ENCODE data around the gene MAPK12.
"Not testable (repeated sequence)": the region's sequence is repeated elsewhere in the genome, so short reads cannot be mapped to it uniquely, and the experiment has no call there.

The MAPK12 gene

DNA sequence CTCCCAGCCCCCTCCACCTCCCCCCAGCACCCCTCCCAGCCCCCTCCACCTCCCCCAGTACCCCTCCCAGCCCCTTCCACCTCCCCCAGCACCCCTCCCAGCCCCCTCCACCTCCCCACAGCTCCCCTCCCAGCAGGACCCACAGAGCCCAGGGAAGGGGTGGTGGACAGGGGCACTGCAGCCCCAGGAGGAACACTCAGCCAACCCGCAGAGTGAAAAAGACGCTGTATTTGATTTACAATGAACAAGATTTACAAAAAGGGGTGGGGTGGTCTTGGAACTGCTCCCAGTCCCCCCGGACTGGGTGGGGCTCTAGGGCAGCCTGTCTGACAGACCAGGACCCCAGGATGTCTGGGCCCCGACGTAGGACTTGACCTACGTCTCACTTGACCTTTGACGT is 13.3 kb upstream of the MAPK12 start:
- Histone ChIP-seq H3K4me3 (ENCODE audit: low read depth in 1 of 2, low read length in 2 of 2) (no peak overlapping the region), H3K4me1 (ENCODE audit: control insufficient read depth in 1 of 2, insufficient read depth in 2 of 2, low read length in 2 of 2) (peaks cover 7 to 12% of the 10 kb centered on the region in 2 donors), H3K36me3 (ENCODE audit: control insufficient read depth in 1 of 2, insufficient read depth in 2 of 2, low read length in 2 of 2) (peaks cover 12 to 41% of the 10 kb centered on the region in 2 donors), H3K9ac (ENCODE audit: low read depth in 1 of 2, low read length in 2 of 2) (no peak overlapping the region), H3K9me3 (ENCODE audit: control insufficient read depth in 1 of 2, low read length in 2 of 2) (no peaks in the 10 kb centered on the region), H3K27me3 (ENCODE audit: control insufficient read depth in 1 of 2, insufficient read depth in 2 of 2, low read length in 2 of 2) (peaks cover 0 to 5% of the 10 kb centered on the region in 2 donors), H3K27ac (ENCODE audit: low read depth, low read length) (no peak overlapping the region)

- Histone ChIP-seq H3K9me3 (ENCODE audit: control insufficient read depth in 1 of 2, low read length in 2 of 2) (no peaks in the 10 kb centered on the region), H3K27me3 (ENCODE audit: control insufficient read depth in 1 of 2, insufficient read depth in 2 of 2, low read length in 2 of 2) (peaks cover 2 to 5% of the 10 kb centered on the region in 2 donors), H3K27ac (ENCODE audit: low read depth, low read length) (no peak overlapping the region), H3K4me3 (ENCODE audit: low read depth in 1 of 2, low read length in 2 of 2) (no peak overlapping the region), H3K4me1 (ENCODE audit: control insufficient read depth in 1 of 2, insufficient read depth in 2 of 2, low read length in 2 of 2) (peaks cover 9 to 16% of the 10 kb centered on the region in 2 donors), H3K9ac (ENCODE audit: low read depth in 1 of 2, low read length in 2 of 2) (no peak overlapping the region), H3K36me3 (ENCODE audit: control insufficient read depth in 1 of 2, insufficient read depth in 2 of 2, low read length in 2 of 2) (peaks cover 10 to 36% of the 10 kb centered on the region in 2 donors)
These were observed 12.8 kb upstream of the MAPK12 start for GRCh38 chr22:50274311-50274710.

GRCh38 chr22:50273781-50274180 is 12.3 kb upstream of the MAPK12 start:
- H3K4me1 ChIP-seq (ENCODE audit: control insufficient read depth in 1 of 2, insufficient read depth in 2 of 2, low read length in 2 of 2) = peaks cover 15 to 21% of the 10 kb centered on the region in 2 donors
- not testable (repeated sequence) for H3K4me3 ChIP-seq (ENCODE audit: low read depth in 1 of 2, low read length in 2 of 2); H3K27ac ChIP-seq (ENCODE audit: low read depth, low read length); H3K27me3 ChIP-seq (ENCODE audit: control insufficient read depth in 1 of 2, insufficient read depth in 2 of 2, low read length in 2 of 2); H3K9ac ChIP-seq (ENCODE audit: low read depth in 1 of 2, low read length in 2 of 2); H3K9me3 ChIP-seq (ENCODE audit: control insufficient read depth in 1 of 2, low read length in 2 of 2)
- peaks cover 9 to 31% of the 10 kb centered on the region in 2 donors for H3K36me3 ChIP-seq (ENCODE audit: control insufficient read depth in 1 of 2, insufficient read depth in 2 of 2, low read length in 2 of 2)

DNA sequence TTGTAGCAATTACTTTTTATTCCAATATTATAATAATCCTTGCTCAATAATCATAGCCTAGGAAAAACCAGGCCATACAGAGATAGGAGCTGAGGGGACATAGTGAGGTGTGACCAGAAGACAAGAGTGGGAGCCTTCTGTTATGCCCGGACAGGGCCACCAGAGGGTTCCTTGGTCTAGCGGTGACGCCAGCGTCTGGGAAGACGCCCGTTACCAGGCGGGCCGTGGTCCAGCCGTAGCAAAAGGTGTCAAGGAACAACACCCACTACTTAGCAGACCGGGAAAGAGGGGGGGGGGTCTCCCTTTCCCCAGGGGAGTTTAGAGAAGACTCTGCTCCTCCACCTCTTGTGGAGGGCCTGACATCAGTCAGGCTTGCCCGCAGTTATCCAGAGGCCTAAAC is 11.9 kb upstream of the MAPK12 start:
- H3K4me3 ChIP-seq (ENCODE audit: low read depth in 1 of 2, low read length in 2 of 2); H3K9ac ChIP-seq (ENCODE audit: low read depth in 1 of 2, low read length in 2 of 2); H3K27me3 ChIP-seq (ENCODE audit: control insufficient read depth in 1 of 2, insufficient read depth in 2 of 2, low read length in 2 of 2); H3K9me3 ChIP-seq (ENCODE audit: control insufficient read depth in 1 of 2, low read length in 2 of 2); H3K27ac ChIP-seq (ENCODE audit: low read depth, low read length): not testable (repeated sequence)
- peaks cover 19 to 23% of the 10 kb centered on the region in 2 donors for H3K4me1 ChIP-seq (ENCODE audit: control insufficient read depth in 1 of 2, insufficient read depth in 2 of 2, low read length in 2 of 2)
- H3K36me3 ChIP-seq (ENCODE audit: control insufficient read depth in 1 of 2, insufficient read depth in 2 of 2, low read length in 2 of 2) = peaks cover 9 to 27% of the 10 kb centered on the region in 2 donors

DNA sequence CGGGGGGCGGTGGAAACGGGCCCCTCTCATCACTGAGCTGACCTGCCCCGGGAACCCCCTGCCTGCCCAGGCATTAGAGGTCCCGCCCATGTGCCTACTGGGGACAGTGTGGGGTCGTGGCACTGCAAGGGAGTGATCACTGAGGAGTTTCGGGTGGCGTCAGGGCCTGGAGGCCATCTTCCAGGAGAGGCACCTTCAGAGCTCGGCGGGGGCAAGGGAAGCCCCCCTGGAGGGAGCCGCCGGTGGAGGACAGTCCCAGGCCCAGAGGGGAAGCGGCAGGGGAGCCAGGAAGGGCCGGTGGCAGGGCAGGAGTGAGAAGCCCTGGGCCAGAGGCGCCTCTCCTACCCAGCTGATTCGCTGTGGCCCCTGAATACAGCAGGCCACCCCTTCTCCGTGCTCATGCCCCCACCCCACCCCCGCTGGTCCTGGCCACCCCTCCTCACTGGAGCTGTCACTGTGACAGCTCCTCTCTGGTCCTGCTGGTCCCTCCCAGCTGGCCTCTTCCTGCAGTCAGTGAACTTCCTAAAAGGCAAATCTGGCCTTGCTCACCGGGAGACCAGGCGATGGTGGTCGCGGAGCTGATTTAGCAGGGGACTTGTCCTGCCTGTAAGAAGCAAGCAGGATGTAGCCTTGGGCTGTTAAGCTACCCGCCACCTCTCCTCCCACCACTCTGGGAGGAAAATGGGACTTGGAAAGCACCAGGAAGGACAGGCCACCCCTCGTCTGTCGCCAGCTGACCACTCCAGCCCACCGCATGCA is 10.7 kb upstream of the MAPK12 start:
- no peak overlapping the region for H3K4me3 ChIP-seq (ENCODE audit: low read depth in 1 of 2, low read length in 2 of 2)
- H3K9ac ChIP-seq (ENCODE audit: low read depth in 1 of 2, low read length in 2 of 2) = no peak overlapping the region
- peaks cover 9 to 16% of the 10 kb centered on the region in 2 donors for H3K36me3 ChIP-seq (ENCODE audit: control insufficient read depth in 1 of 2, insufficient read depth in 2 of 2, low read length in 2 of 2)
- H3K27me3 ChIP-seq (ENCODE audit: control insufficient read depth in 1 of 2, insufficient read depth in 2 of 2, low read length in 2 of 2) = peaks cover 5 to 6% of the 10 kb centered on the region in 2 donors
- no peaks in the 10 kb centered on the region for H3K9me3 ChIP-seq (ENCODE audit: control insufficient read depth in 1 of 2, low read length in 2 of 2)
- no peak overlapping the region for H3K27ac ChIP-seq (ENCODE audit: low read depth, low read length)
- H3K4me1 ChIP-seq (ENCODE audit: control insufficient read depth in 1 of 2, insufficient read depth in 2 of 2, low read length in 2 of 2) = peaks cover 20 to 23% of the 10 kb centered on the region in 2 donors

- Histone ChIP-seq H3K27ac (ENCODE audit: low read depth, low read length) (no peak overlapping the region), H3K9me3 (ENCODE audit: control insufficient read depth in 1 of 2, low read length in 2 of 2) (no peaks in the 10 kb centered on the region), H3K27me3 (ENCODE audit: control insufficient read depth in 1 of 2, insufficient read depth in 2 of 2, low read length in 2 of 2) (peaks cover 5 to 6% of the 10 kb centered on the region in 2 donors), H3K36me3 (ENCODE audit: control insufficient read depth in 1 of 2, insufficient read depth in 2 of 2, low read length in 2 of 2) (peaks cover 9 to 16% of the 10 kb centered on the region in 2 donors), H3K9ac (ENCODE audit: low read depth in 1 of 2, low read length in 2 of 2) (no peak overlapping the region), H3K4me3 (ENCODE audit: low read depth in 1 of 2, low read length in 2 of 2) (peak overlapping the region; percentile 40 to 50), H3K4me1 (ENCODE audit: control insufficient read depth in 1 of 2, insufficient read depth in 2 of 2, low read length in 2 of 2) (peaks cover 20 to 23% of the 10 kb centered on the region in 2 donors)
These were observed 10.1 kb upstream of the MAPK12 start for GRCh38 chr22:50271519-50271970.

DNA sequence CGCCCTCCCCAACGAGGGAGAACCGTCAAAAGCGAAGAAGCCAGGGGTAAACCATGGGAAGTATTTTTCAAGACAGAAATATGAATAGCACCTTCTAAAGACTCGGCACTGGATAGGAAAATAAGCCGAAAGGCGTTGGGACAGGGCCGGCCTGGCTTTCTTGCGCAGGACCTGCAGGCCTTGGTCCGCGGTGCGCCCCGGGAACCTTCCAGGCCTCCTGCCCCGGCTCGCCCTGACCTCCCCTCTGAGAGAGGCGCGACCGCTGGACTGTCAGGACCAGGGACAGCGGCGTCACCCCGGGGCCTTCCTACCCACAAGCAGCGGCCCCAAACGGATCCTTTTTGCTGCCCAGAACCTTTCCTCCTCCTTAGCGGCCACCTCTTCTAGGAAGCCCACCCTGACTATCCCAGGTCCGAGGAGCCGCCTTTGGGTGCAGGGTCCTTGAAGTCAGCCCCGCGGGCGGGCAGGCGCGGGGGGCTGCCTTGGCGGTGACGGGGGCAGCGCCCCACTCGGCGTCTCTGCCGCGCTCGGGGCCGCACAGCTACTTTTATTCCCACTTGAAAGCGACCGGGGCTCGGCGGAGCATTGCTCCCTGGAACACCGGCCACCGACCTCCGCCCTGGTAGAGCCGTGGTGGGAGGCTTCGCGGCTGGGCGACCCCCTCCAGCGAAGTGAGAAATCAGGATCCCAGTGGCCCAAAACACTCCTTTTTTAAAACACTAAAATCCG is 9.3 kb upstream of the MAPK12 start:
- Histone ChIP-seq H3K36me3 (ENCODE audit: control insufficient read depth in 1 of 2, insufficient read depth in 2 of 2, low read length in 2 of 2) (peaks cover 9 to 10% of the 10 kb centered on the region in 2 donors), H3K9me3 (ENCODE audit: control insufficient read depth in 1 of 2, low read length in 2 of 2) (no peaks in the 10 kb centered on the region), H3K4me3 (ENCODE audit: low read depth in 1 of 2, low read length in 2 of 2) (peak overlapping the region; percentile 50 to 55), H3K27ac (ENCODE audit: low read depth, low read length) (peak overlapping the region; percentile 20), H3K27me3 (ENCODE audit: control insufficient read depth in 1 of 2, insufficient read depth in 2 of 2, low read length in 2 of 2) (peaks cover 5 to 6% of the 10 kb centered on the region in 2 donors), H3K4me1 (ENCODE audit: control insufficient read depth in 1 of 2, insufficient read depth in 2 of 2, low read length in 2 of 2) (peaks cover 20 to 23% of the 10 kb centered on the region in 2 donors), H3K9ac (ENCODE audit: low read depth in 1 of 2, low read length in 2 of 2) (no peak overlapping the region)

DNA sequence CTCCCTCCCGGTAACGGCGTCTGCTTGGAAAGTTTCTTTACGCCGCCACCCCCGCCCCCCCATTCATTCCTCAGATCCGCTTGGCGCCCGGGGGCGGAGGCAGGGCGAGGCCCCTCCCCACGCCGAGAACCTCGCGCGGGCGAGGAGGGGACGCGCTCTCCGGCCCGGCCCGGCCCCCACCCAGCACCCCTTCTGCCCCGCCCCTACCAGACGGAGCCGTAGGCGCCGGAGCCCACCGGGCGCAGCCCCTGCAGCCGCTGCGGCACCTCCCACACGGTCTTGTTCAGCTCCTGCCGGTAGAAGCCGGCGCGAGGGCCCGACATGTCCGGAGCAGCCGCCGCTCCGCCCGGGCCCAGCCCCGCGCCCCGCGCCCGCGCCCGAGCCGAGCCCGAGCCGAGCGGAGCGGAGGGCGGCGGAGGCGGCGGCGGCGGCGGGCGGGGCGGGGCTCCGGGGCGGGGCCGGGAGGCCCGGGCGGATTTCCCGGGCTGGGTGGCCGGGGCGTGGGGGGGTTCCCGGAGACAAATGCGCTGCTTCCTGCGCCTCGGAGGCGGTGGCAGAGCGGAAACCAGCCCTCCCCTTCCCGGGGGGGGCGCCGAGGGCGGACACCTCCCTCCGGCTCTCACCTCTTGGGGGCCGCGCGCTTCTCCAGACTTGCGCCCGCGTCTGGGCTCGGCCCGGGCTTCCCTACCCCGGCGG is 8.6 kb upstream of the MAPK12 start, which contains the start of gene MAPK11:
MAPK11 (minus strand) TSS at position 411 of the 696 bp plus-strand sequence; CDS start at position 323, 88 bp downstream.
- peak within 1 kb of the TSS; percentile 20 for H3K27ac ChIP-seq (ENCODE audit: low read depth, low read length)
- H3K4me3 ChIP-seq (ENCODE audit: low read depth in 1 of 2, low read length in 2 of 2) = peak within 1 kb of the TSS; percentile 50 to 55
- no peak within 1 kb of the TSS for H3K9ac ChIP-seq (ENCODE audit: low read depth in 1 of 2, low read length in 2 of 2)
- peaks cover 3% of the 10 kb centered on the region in 2 donors for H3K36me3 ChIP-seq (ENCODE audit: control insufficient read depth in 1 of 2, insufficient read depth in 2 of 2, low read length in 2 of 2)
- peaks cover 5 to 6% of the 10 kb centered on the region in 2 donors for H3K27me3 ChIP-seq (ENCODE audit: control insufficient read depth in 1 of 2, insufficient read depth in 2 of 2, low read length in 2 of 2)
- H3K4me1 ChIP-seq (ENCODE audit: control insufficient read depth in 1 of 2, insufficient read depth in 2 of 2, low read length in 2 of 2) = peaks cover 20 to 23% of the 10 kb centered on the region in 2 donors
- H3K9me3 ChIP-seq (ENCODE audit: control insufficient read depth in 1 of 2, low read length in 2 of 2) = no peaks in the 10 kb centered on the region

DNA sequence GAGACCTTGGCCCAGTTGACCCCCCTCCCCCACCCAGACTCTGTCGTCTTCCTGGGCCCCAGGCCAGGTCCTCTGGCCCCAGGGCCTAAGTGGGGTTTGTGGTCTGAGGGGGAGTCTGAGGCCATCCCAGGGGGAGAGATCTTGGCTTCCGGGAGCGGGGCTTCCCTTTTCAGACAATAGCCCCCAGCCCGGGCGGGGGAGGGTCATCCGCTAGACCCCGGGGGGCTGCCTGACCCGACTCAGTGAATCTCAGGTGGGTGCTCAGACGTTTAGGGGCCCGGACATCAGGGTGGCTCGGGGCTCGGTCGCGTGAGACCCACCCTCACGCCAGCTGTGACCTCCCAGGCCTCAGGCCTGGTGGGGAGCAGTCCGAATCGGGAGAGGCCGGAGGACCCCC is 8.1 kb upstream of the MAPK12 start:
- no peak overlapping the region for H3K9ac ChIP-seq (ENCODE audit: low read depth in 1 of 2, low read length in 2 of 2)
- no peak overlapping the region for H3K27ac ChIP-seq (ENCODE audit: low read depth, low read length)
- H3K9me3 ChIP-seq (ENCODE audit: control insufficient read depth in 1 of 2, low read length in 2 of 2) = no peaks in the 10 kb centered on the region

More for the DNA sequence above, 8.1 kb upstream of the MAPK12 start:
- no peaks in the 10 kb centered on the region for H3K36me3 ChIP-seq (ENCODE audit: control insufficient read depth in 1 of 2, insufficient read depth in 2 of 2, low read length in 2 of 2)
- no peak overlapping the region for H3K4me3 ChIP-seq (ENCODE audit: low read depth in 1 of 2, low read length in 2 of 2)
- peaks cover 5 to 6% of the 10 kb centered on the region in 2 donors for H3K27me3 ChIP-seq (ENCODE audit: control insufficient read depth in 1 of 2, insufficient read depth in 2 of 2, low read length in 2 of 2)
- H3K4me1 ChIP-seq (ENCODE audit: control insufficient read depth in 1 of 2, insufficient read depth in 2 of 2, low read length in 2 of 2) = peaks cover 20 to 23% of the 10 kb centered on the region in 2 donors

Data from duodenal mucosa (tissue), 2 donors.